ENCODE results near the gene DLG2.

The DLG2 gene

GRCh38 chr11:83941050-83941449 is 1686.1 kb downstream of the DLG2 start:
- no peak for DNase-seq

- no peak for DNase-seq
Measured at GRCh38 chr11:83938148-83938547, 1689.0 kb downstream of the DLG2 start.

GRCh38 chr11:83933008-83933407 is 1694.1 kb downstream of the DLG2 start:
- no peak for DNase-seq

- no peak for DNase-seq
Measured at GRCh38 chr11:83927422-83927821, 1699.7 kb downstream of the DLG2 start.

GRCh38 chr11:83924795-83925542 is 1702.2 kb downstream of the DLG2 start:
- DNase-seq, result no peak

- no peak for DNase-seq
Measured at GRCh38 chr11:83923961-83924360, 1703.2 kb downstream of the DLG2 start.

- no peak for DNase-seq
Measured at GRCh38 chr11:83922953-83923352, 1704.2 kb downstream of the DLG2 start.

- no peak for DNase-seq
Measured at GRCh38 chr11:83922318-83922717, 1704.8 kb downstream of the DLG2 start.

- no peak for DNase-seq
Measured at GRCh38 chr11:83921447-83922192, 1705.5 kb downstream of the DLG2 start.

- DNase-seq, result no peak
Measured at GRCh38 chr11:83918476-83918875, 1708.7 kb downstream of the DLG2 start.

- DNase-seq, result no peak
Measured at GRCh38 chr11:83914995-83915394, 1712.1 kb downstream of the DLG2 start.

GRCh38 chr11:83909579-83910534 is 1717.3 kb downstream of the DLG2 start:
- no peak for DNase-seq

- DNase-seq, result no peak
Measured at GRCh38 chr11:83908298-83908856, 1718.8 kb downstream of the DLG2 start.

GRCh38 chr11:83895516-83895915 is 1731.6 kb downstream of the DLG2 start:
- DNase-seq, result no peak

- DNase-seq, result no peak
Measured at GRCh38 chr11:83881428-83881827, 1745.7 kb downstream of the DLG2 start.

GRCh38 chr11:83871054-83871453 is 1756.1 kb downstream of the DLG2 start:
- DNase-seq, result no peak

GRCh38 chr11:83866655-83867054 is 1760.5 kb downstream of the DLG2 start:
- no peak for DNase-seq

GRCh38 chr11:83865636-83866461 is 1761.3 kb downstream of the DLG2 start:
- no peak for DNase-seq

GRCh38 chr11:83864412-83865057 is 1762.6 kb downstream of the DLG2 start:
- peak; percentile 20 for DNase-seq

GRCh38 chr11:83863272-83863671 is 1763.9 kb downstream of the DLG2 start:
- no peak for DNase-seq

GRCh38 chr11:83862691-83863090 is 1764.5 kb downstream of the DLG2 start:
- no peak for DNase-seq

Data from T1000 (cell line).